Measurements from ENCODE around the gene VAPB.
A peak's percentile ranks its signal among the peaks of the same experiment; 100 is the strongest.

The VAPB gene

DNA sequence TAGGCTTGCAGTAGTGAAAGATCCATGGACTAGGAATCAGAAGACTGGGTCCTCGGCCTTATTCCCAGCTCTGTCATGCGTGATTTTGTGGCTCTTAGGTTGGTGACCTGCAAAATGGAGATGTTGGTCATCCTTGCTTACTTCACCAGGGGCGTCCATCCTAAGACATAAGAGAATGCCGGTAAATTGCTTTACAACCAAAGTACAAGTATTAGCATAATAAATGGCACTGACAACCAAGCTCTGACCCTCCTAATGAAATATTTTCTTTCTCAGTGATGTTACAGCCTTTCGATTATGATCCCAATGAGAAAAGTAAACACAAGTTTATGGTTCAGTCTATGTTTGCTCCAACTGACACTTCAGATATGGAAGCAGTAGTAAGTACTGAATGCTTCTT, 45.3 kb downstream of the VAPB start:
- TF ChIP-seq, protein P1, sequence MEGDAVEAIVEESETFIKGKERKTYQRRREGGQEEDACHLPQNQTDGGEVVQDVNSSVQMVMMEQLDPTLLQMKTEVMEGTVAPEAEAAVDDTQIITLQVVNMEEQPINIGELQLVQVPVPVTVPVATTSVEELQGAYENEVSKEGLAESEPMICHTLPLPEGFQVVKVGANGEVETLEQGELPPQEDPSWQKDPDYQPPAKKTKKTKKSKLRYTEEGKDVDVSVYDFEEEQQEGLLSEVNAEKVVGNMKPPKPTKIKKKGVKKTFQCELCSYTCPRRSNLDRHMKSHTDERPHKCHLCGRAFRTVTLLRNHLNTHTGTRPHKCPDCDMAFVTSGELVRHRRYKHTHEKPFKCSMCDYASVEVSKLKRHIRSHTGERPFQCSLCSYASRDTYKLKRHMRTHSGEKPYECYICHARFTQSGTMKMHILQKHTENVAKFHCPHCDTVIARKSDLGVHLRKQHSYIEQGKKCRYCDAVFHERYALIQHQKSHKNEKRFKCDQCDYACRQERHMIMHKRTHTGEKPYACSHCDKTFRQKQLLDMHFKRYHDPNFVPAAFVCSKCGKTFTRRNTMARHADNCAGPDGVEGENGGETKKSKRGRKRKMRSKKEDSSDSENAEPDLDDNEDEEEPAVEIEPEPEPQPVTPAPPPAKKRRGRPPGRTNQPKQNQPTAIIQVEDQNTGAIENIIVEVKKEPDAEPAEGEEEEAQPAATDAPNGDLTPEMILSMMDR (IDR thresholded peaks at IDR 0.05): no peak
- Mint-ChIP-seq H3K27me3 (ENCODE audit: low read depth, poor library complexity) (no peaks in the 10 kb centered on the region), H3K4me3 (no peak overlapping the region), H3K9me3 (no peaks in the 10 kb centered on the region), H3K4me1 (peaks cover 5% of the 10 kb centered on the region), H3K36me3 (ENCODE audit: low read depth) (peaks cover 58% of the 10 kb centered on the region), H3K27ac (no peak overlapping the region)
- DNase-seq: no peak

DNA sequence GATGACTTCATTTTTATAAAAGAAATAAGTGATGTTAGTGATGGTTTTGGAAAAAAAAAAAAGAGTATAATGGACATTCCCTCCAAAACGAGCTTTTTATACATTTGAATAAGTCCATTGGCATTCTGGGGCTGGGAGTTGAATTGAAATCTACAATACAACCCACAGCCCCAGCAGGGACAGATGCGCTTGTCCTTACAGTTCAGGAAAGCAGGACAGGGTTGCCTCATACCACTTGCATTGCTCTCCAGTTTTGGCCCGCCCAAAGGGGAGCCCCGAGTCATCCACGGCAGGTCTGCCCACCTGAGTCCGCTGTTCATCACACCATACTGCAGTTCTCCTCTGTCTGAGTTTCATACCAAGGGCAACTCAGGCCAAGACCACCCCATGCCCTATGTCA, 46.2 kb downstream of the VAPB start:
- peaks cover 58% of the 10 kb centered on the region for H3K36me3 Mint-ChIP-seq (ENCODE audit: low read depth)
- H3K4me3 Mint-ChIP-seq: no peak overlapping the region
- H3K9me3 Mint-ChIP-seq: no peaks in the 10 kb centered on the region
- no peak overlapping the region for H3K27ac Mint-ChIP-seq
- no peaks in the 10 kb centered on the region for H3K27me3 Mint-ChIP-seq (ENCODE audit: low read depth, poor library complexity)
- H3K4me1 Mint-ChIP-seq: peaks cover 5% of the 10 kb centered on the region
- TF ChIP-seq, protein P1 (IDR thresholded peaks at IDR 0.05): no peak
- no peak for DNase-seq

DNA sequence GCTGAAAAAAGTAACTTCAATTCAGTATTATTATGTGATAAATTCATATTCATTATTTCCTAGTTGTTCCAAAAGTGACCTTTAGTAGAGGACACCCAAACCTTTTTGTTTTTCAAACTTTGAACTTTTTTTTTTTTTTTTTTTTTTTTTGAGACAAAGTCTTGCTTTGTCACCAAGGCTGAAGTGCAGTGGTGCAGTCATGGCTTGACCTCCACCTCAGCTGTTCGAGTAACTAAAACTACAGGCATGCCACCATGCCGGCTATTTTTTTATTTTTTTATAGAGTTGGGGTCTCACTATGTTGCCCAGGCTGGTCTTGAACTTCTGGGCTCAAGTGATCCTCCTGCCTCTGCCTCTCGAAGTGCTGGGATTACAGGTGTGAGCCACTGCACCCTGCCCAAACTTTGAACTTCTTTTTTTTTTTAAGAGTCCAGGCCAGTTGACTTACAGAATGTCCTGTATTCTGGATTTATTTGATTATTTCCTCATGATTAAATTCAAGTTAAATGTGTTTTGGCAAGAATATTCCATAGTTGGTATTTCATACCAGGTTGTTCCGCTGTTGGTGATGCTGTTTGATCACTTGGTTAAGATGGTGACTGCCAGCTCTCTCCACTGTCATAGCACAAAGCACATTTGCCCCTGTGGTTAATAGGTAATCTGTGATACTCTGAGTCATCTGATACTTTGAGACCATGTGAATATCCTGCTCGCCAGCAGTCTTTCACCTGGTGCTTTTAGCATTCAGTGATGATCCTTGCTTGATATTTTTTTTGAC, 48.0 kb downstream of the VAPB start:
- DNase-seq: no peak
- H3K36me3 Mint-ChIP-seq (ENCODE audit: low read depth): peaks cover 56% of the 10 kb centered on the region
- H3K4me1 Mint-ChIP-seq: peaks cover 1% of the 10 kb centered on the region
- no peaks in the 10 kb centered on the region for H3K27me3 Mint-ChIP-seq (ENCODE audit: low read depth, poor library complexity)
- no peaks in the 10 kb centered on the region for H3K9me3 Mint-ChIP-seq
- TF ChIP-seq, protein P1 (IDR thresholded peaks at IDR 0.05): no peak
- H3K27ac Mint-ChIP-seq: no peak overlapping the region
- no peak overlapping the region for H3K4me3 Mint-ChIP-seq

DNA sequence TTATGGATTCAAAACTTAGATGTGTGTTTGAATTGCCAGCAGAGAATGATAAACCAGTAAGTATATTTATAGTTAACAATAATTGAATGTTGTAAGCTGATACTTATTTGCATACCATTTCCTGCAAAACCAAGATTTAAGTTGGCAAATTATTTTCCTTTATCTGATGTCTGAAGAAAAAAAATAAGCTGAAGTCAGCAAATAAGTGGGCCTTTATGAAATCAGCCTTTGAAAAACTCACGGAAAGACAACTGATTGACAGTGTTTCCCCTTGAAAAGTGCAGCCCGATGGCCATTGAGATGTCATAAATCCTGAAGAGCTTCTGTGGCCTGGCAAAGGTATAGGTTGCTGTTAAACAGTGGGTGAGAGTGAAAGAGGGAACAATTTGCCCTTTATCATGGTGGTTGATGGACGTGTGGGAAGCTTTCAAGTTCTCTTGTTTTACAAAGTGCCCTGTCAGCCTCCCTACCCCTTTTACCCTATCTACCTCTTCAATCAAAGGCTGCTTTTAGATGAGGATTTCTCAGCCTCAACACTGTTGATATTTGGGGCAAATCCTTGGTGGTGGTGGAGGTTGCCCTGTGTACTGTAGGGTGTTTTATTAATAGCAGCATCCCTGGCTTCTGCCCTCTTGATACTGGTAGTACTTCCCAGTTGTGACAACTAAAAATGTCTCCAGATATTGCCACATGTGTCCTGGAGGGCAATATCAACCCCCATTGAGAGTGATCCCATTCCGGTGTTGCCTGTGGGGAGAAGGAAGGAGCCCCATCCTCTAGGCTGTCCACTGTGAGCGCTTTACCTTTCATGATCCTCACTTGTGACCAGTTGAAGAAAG, 50.2 kb downstream of the VAPB start:
- no peaks in the 10 kb centered on the region for H3K27me3 Mint-ChIP-seq (ENCODE audit: low read depth, poor library complexity)
- H3K36me3 Mint-ChIP-seq (ENCODE audit: low read depth): peaks cover 61% of the 10 kb centered on the region

DNA sequence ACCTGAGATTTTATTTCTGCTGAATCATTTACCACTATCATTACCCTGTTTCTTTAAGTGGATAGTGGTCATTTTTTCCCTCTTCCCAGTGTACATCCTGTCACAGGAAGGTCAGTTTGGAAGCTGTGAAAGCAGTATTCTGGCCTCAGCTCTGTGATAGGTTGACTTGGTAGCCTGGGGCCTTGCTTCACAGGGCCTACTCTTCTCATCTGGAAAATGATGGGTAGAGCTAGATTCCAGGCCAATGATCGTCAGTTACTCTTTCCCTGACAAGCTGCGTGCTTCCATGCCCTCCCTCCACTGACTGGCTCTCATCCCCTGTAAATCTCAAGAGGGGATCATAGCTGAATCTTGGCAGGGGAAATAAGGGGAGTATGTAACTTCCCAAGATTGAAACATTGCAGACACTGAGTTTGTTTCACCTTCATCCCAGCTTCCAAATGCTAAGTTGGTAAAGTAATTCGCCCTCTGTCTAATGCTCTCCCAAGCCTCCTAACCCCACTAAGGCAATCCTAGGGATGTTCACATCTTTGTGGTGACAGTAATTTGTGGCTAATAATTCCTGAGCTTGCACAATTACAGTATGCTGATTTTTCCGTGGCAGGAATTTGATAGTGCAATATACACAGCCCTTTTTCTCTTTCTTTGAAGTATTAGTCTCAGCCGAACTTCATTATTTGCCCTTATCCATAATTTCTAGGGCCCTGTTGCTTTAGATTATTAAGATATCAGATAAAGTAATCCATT, 51.2 kb downstream of the VAPB start:
- TF ChIP-seq, protein P1 (IDR thresholded peaks at IDR 0.05): no peak
- peak overlapping the region; percentile 34 for H3K27ac Mint-ChIP-seq
- H3K27me3 Mint-ChIP-seq (ENCODE audit: low read depth, poor library complexity): peaks cover 4% of the 10 kb centered on the region
- DNase-seq: no peak
- H3K36me3 Mint-ChIP-seq (ENCODE audit: low read depth): peaks cover 62% of the 10 kb centered on the region
- H3K9me3 Mint-ChIP-seq: no peaks in the 10 kb centered on the region
- H3K4me3 Mint-ChIP-seq: no peak overlapping the region
- H3K4me1 Mint-ChIP-seq: peaks cover 4% of the 10 kb centered on the region

More for the DNA sequence above, 50.2 kb downstream of the VAPB start:
- Mint-ChIP-seq H3K4me3 (no peak overlapping the region), H3K27ac (peak overlapping the region; percentile 34), H3K9me3 (no peaks in the 10 kb centered on the region), H3K4me1 (peaks cover 4% of the 10 kb centered on the region)
- no peak for DNase-seq
- TF ChIP-seq, protein P1 (IDR thresholded peaks at IDR 0.05): no peak
